GM12878 (cell line): ENCODE measurements around the gene CLIP1. TPM values are rescaled to one million over a fixed set of nuclear protein-coding genes. Genes with fewer than 3 reads are reported as not detected.

Experiments used
- ATAC-seq: fragments of 200-7000 bp; cut with Tn5 transposase; 3 replicates; pipeline ENCODE4 v1.9.1; 2020; ENCODE audit warnings: mild to moderate bottlenecking, moderate library complexity
- BruUV-seq: library from RNA; stranded (reverse); fragments of 400-500 nt; replicated peaks from 2 replicates; lab custom pipeline; 2021; lab: Mats Ljungman, UMichigan
- CTCF ChIA-PET: fragments of 300-600 bp; sonication (Branson Sonifier 250); formaldehyde crosslinking; extraction: SDS; loops from one replicate; lab custom pipeline; 2021; ENCODE audit warnings: inconsistent platforms; lab: Yijun Ruan, JAX
- POLR2A ChIA-PET: fragments of 350-600 bp; formaldehyde crosslinking; extraction: SDS; loops from one replicate; lab custom pipeline; 2021; ENCODE audit warnings: inconsistent platforms; lab: Charles Lee
- RAD21 ChIA-PET: fragments of 300-600 bp; sonication (Branson Sonifier 250); formaldehyde crosslinking; loops from one replicate; lab custom pipeline; 2023; ENCODE audit warnings: antibody characterized with exemption; ENCODE audit not compliant: unreplicated experiment; lab: Charles Lee
- SMC1A ChIA-PET: fragments of 300-600 bp; sonication (Branson Sonifier 250); formaldehyde crosslinking; loops from one replicate; lab custom pipeline; 2023; ENCODE audit not compliant: unreplicated experiment, uncharacterized antibody; lab: Charles Lee
- DNase-seq: peaks from one replicate; pipeline ENCODE4 v3.0.0-alpha.2; 2011; ENCODE audit warnings: low read depth, low spot score
- FAIRE-seq: peaks from 3 replicates; lab custom pipeline; 2011; peaks lifted over from hg19 to GRCh38; lab: Jason Lieb, UNC
- H2AFZ ChIP-seq: 2 replicates; pipeline ENCODE4 v1.6.0; 2011; ENCODE audit warnings: low read depth, low read length, control low read depth; ENCODE audit not compliant: control insufficient read depth
- H3K27ac ChIP-seq: 2 replicates; pipeline ENCODE4 v1.5.1; 2011; ENCODE audit warnings: control low read depth; ENCODE audit not compliant: control insufficient read depth, insufficient read depth
- H3K27me3 ChIP-seq, 2 experiments: replicated peaks in 1 of 2; 2 replicates each; pipeline versions ENCODE4 v1.6.0 to v1.6.1; 2011; ENCODE audit warnings: low read length in 1 of 2; ENCODE audit not compliant: control insufficient read depth in 2 of 2, insufficient read depth in 2 of 2
- H3K36me3 ChIP-seq, 2 experiments: 2 replicates each; pipeline ENCODE4 v1.5.1; 2011; ENCODE audit warnings: low read length in 1 of 2; ENCODE audit not compliant: control insufficient read depth in 2 of 2, insufficient read depth in 2 of 2
- H3K4me1 ChIP-seq: 2 replicates; pipeline ENCODE4 v1.6.1; 2011; ENCODE audit warnings: mild to moderate bottlenecking, low read length, moderate library complexity, mixed read lengths; ENCODE audit not compliant: control insufficient read depth, insufficient read depth
- H3K4me2 ChIP-seq: 2 replicates; pipeline ENCODE4 v1.6.0; 2011; ENCODE audit warnings: control low read depth; ENCODE audit not compliant: control insufficient read depth, insufficient read depth
- H3K4me3 ChIP-seq: fragments of 200-600 bp; sonication (generic); 2 replicates; pipeline ENCODE4 v1.5.1; 2016
- H3K79me2 ChIP-seq: 2 replicates; pipeline ENCODE4 v1.6.0; 2011; ENCODE audit warnings: low read length; ENCODE audit not compliant: control insufficient read depth, insufficient read depth
- H3K9ac ChIP-seq: 2 replicates; pipeline ENCODE4 v1.8.0; 2011; ENCODE audit warnings: low read length, control low read depth, mixed read lengths; ENCODE audit not compliant: control insufficient read depth, insufficient read depth
- H3K9me3 ChIP-seq: replicated peaks from 3 replicates; pipeline ENCODE4 v1.5.1; 2011; ENCODE audit warnings: mild to moderate bottlenecking, low read length; ENCODE audit not compliant: control insufficient read depth, insufficient read depth
- H4K20me1 ChIP-seq: 2 replicates; pipeline ENCODE4 v1.6.0; 2011; ENCODE audit not compliant: control insufficient read depth, insufficient read depth
- ATF3 ChIP-seq: IDR thresholded peaks from 2 replicates; pipeline ENCODE4 v1.6.1; 2011; ENCODE audit warnings: low read depth, mild to moderate bottlenecking, low read length, moderate library complexity, borderline replicate concordance; ENCODE audit errors: extremely low read depth
- CBX3 ChIP-seq: fragments of 200-600 bp; sonication (generic); IDR thresholded peaks from 2 replicates; pipeline ENCODE4 v1.6.1; 2016; ENCODE audit warnings: low read depth, borderline replicate concordance
- CHD2 ChIP-seq: IDR thresholded peaks from 2 replicates; pipeline ENCODE4 v1.6.1; 2011; ENCODE audit warnings: low read depth, low read length, improper control_type of control experiment, borderline replicate concordance
- ELK1 ChIP-seq: IDR thresholded peaks from 2 replicates; pipeline ENCODE4 v1.6.1; 2012; ENCODE audit warnings: low read depth, low read length, improper control_type of control experiment
- HDGF ChIP-seq: fragments of 450-650 bp; IDR thresholded peaks from 2 replicates; pipeline ENCODE4 v1.6.1; 2016; ENCODE audit warnings: antibody characterized with exemption
- JUND ChIP-seq: IDR thresholded peaks from 2 replicates; pipeline ENCODE4 v1.6.1; 2012; ENCODE audit warnings: low read depth, mild to moderate bottlenecking, low read length, improper control_type of control experiment, moderate library complexity
- MLLT1 ChIP-seq: fragments of 450-650 bp; IDR thresholded peaks from 2 replicates; pipeline ENCODE4 v1.6.1; 2016; ENCODE audit warnings: mild to moderate bottlenecking
- NFYA ChIP-seq: IDR thresholded peaks from 2 replicates; pipeline ENCODE4 v1.6.1; 2011; ENCODE audit warnings: low read depth, mild to moderate bottlenecking, low read length, improper control_type of control experiment, borderline replicate concordance
- SIX5 ChIP-seq: IDR thresholded peaks from 2 replicates; pipeline ENCODE4 v1.6.1; 2011; ENCODE audit warnings: mild to moderate bottlenecking, low read depth, low read length, moderate library complexity; ENCODE audit not compliant: severe bottlenecking
- SKIL ChIP-seq: fragments of 450-650 bp; IDR thresholded peaks from 2 replicates; pipeline ENCODE4 v1.6.1; 2017; ENCODE audit warnings: mild to moderate bottlenecking, low read depth, inconsistent platforms; ENCODE audit not compliant: poor library complexity, severe bottlenecking
- SMC3 ChIP-seq: IDR thresholded peaks from 2 replicates; pipeline ENCODE4 v1.6.1; 2011; ENCODE audit warnings: low read length, improper control_type of control experiment, borderline replicate concordance
- SREBF2 ChIP-seq: IDR thresholded peaks from 2 replicates; pipeline ENCODE4 v1.6.1; 2012; ENCODE audit warnings: mild to moderate bottlenecking, low read length
- SUPT20H ChIP-seq: IDR thresholded peaks from 2 replicates; pipeline ENCODE4 v1.6.1; 2011; ENCODE audit warnings: low read depth, mild to moderate bottlenecking, low read length, moderate library complexity, borderline replicate concordance; ENCODE audit not compliant: control insufficient read depth
- YBX1 ChIP-seq: fragments of 450-650 bp; IDR thresholded peaks from 2 replicates; pipeline ENCODE4 v1.6.1; 2016; ENCODE audit warnings: antibody characterized with exemption
- ZNF384 ChIP-seq: IDR thresholded peaks from 2 replicates; pipeline ENCODE4 v1.6.1; 2012; ENCODE audit warnings: low read depth, mild to moderate bottlenecking, low read length, improper control_type of control experiment, borderline replicate concordance
- ZSCAN29 ChIP-seq: fragments of 450-650 bp; IDR thresholded peaks from 2 replicates; pipeline ENCODE4 v1.6.1; 2017; ENCODE audit warnings: mild to moderate bottlenecking, moderate library complexity
- WGBS: methylation state at CpG from one replicate; pipeline ENCODE4 v1.1.6; 2016; ENCODE audit warnings: low lambda C conversion rate; ENCODE audit not compliant: insufficient replicate concordance, insufficient coverage; ENCODE audit errors: missing lambda C conversion rate; 5-methylcytosine and 5-hydroxymethylcytosine counted together
- in situ Hi-C: fragments of 300-500 bp; cut with MboI; formaldehyde crosslinking; loops from 9 replicates; pipeline ENCODE4 v1.14.3; 2018; ENCODE audit warnings: mixed read lengths
- intact Hi-C: fragments of 100-400 bp; cut with micrococcal nuclease; formaldehyde crosslinking; loops from one replicate; pipeline ENCODE4 v1.14.2; 2022; ENCODE audit not compliant: unreplicated experiment
- polyA plus RNA-seq, 11 experiments: library from polyadenylated mRNA; depleted of rRNA in 4 of 11; unstranded in 6 of 11; stranded (reverse) in 5 of 11; fragments of >200 nt; fragmentation: Nextera tagmentation in 4 of 11; fragmentation: Illumina TruSeq in 1 of 11; extraction: Ambion mirVana in 4 of 11; extraction: Trizol in 1 of 11; gene quantifications; 1 replicate in 1 of 11; 2 replicates in 10 of 11; pipeline versions ENCODE4 v1.2.1 to v1.2.3, GENCODE V29; 2011 to 2016; ENCODE audit warnings: inconsistent platforms in 2 of 11, missing spikeins in 2 of 11, low read depth in 1 of 11
- total RNA-seq, 4 experiments: library from RNA; depleted of rRNA in 3 of 4; stranded (reverse); fragments of >200 nt in 3 of 4; fragmentation: Illumina TruSeq in 1 of 4; extraction: Trizol in 1 of 4; gene quantifications; 2 replicates each; pipeline versions ENCODE4 v1.2.1 to v1.2.3, GENCODE V29; 2013 to 2021

The CLIP1 gene
- total and polyA plus RNA-seq, 10 of the 15 experiments (the other 5 are each of a cell fraction or from before 2014, with no cell fraction given), result 6.0 to 45.4 (median 25.2) TPM

- TF ChIP-seq SKIL, result no peak
- no peak for TF ChIP-seq ATF3
- no peak for TF ChIP-seq CHD2
- TF ChIP-seq YBX1, result no peak
- TF ChIP-seq CBX3, result no peak
These were observed 171.9 kb downstream of the CLIP1 start (continued) for GRCh38 chr12:122250536-122250935.

- H3K27me3 ChIP-seq, result no peaks in the 10 kb centered on the region
- in situ Hi-C loops, result no loop called here
- H4K20me1 ChIP-seq, result no peaks in the 10 kb centered on the region
- no peak overlapping the region for H3K4me3 ChIP-seq
- BruUV-seq, result no TSS peak
- intact Hi-C loops, result no loop called here
- 88% methylated on average over 6 of the region's 6 CpGs for WGBS
- H3K4me2 ChIP-seq, result no peak overlapping the region
- CTCF ChIA-PET, result no interaction called here
- no peak for DNase-seq
- RAD21 ChIA-PET, result no interaction called here
- H3K9ac ChIP-seq, result no peak overlapping the region
- H3K36me3 ChIP-seq, result no peaks in the 10 kb centered on the region; a peak in 2 of 4 replicates
- no peak for FAIRE-seq
- H3K4me1 ChIP-seq, result peaks cover 6% of the 10 kb centered on the region
- H3K79me2 ChIP-seq, result no peaks in the 10 kb centered on the region
- no peaks in the 10 kb centered on the region for H3K9me3 ChIP-seq
- H3K27ac ChIP-seq, result no peak overlapping the region
- SMC1A ChIA-PET, result no interaction called here
- no peak for ATAC-seq
- POLR2A ChIA-PET, result no interaction called here
- H2AFZ ChIP-seq, result no peak overlapping the region
- TF ChIP-seq SMC3 (no peak), ELK1 (no peak), ZSCAN29 (no peak), SKIL (no peak), SUPT20H (no peak), JUND (no peak), SIX5 (no peak), NFYA (no peak), MLLT1 (no peak), ZNF384 (no peak), SREBF2 (no peak), HDGF (no peak)
These were observed 172.4 kb downstream of the CLIP1 start for GRCh38 chr12:122250047-122250446.
